Measurements from ENCODE around the gene VPS29. TPM values are rescaled to one million over a fixed set of nuclear protein-coding genes. Genes with fewer than 3 reads are reported as not detected.
"Not testable (repeated sequence)": the region's sequence is repeated elsewhere in the genome, so short reads cannot be mapped to it uniquely, and the experiment has no call there.

Gene VPS29
- total and polyA plus RNA-seq, 4 experiments from 2014 or later = 117 to 237 (median 143) TPM

GRCh38 chr12:110545812-110546211 lies 43.9 kb upstream of the VPS29 start:
- Mint-ChIP-seq H3K36me3 (peaks cover 31 to 59% of the 10 kb centered on the region in 2 donors), H3K27ac (peak overlapping the region in 3 of 7 donors; percentile 31 to 58 (median 46)), H3K4me1 (peaks cover 19 to 46% (median 25%) of the 10 kb centered on the region in 4 donors), H3K27me3 (no peaks in the 10 kb centered on the region), H3K9me3 (no peaks in the 10 kb centered on the region), H3K4me3 (no peak overlapping the region)
- Histone ChIP-seq H3K36me3 (ENCODE audit: insufficient read depth, low read length) (peaks cover 11% of the 10 kb centered on the region), H3K27me3 (ENCODE audit: insufficient read depth, low read length) (no peaks in the 10 kb centered on the region), H3K9me3 (ENCODE audit: control insufficient read depth in 1 of 2, low read length in 2 of 2) (no peaks in the 10 kb centered on the region), H3K4me3 (ENCODE audit: low read length in 2 of 2) (no peak overlapping the region), H3K4me1 (ENCODE audit: insufficient read depth, low read length) (peaks cover 5% of the 10 kb centered on the region), H3K27ac (ENCODE audit: low read depth, low read length) (no peak overlapping the region)
- POLR2A ChIA-PET (ENCODE audit: partially characterized antibody) = no interaction called here
- no peak for DNase-seq
- CTCF ChIA-PET (ENCODE audit: partially characterized antibody) = interaction anchor here (1.0 kb wide), 1 partner anchor 56 kb away, joined by 3 read pairs; no protein-coding TSS in a partner anchor
- intact Hi-C loops (cut with micrococcal nuclease) = no loop called here

GRCh38 chr12:110545259-110545658 lies 43.3 kb upstream of the VPS29 start:
- DNase-seq; H3K27ac ChIP-seq (ENCODE audit: low read depth, low read length); H3K27me3 Mint-ChIP-seq; H3K27ac Mint-ChIP-seq; H3K36me3 ChIP-seq (ENCODE audit: insufficient read depth, low read length); H3K9me3 ChIP-seq (ENCODE audit: control insufficient read depth in 1 of 2, low read length in 2 of 2); POLR2A ChIA-PET (ENCODE audit: partially characterized antibody); H3K4me3 ChIP-seq (ENCODE audit: low read length in 2 of 2); H3K4me3 Mint-ChIP-seq; H3K27me3 ChIP-seq (ENCODE audit: insufficient read depth, low read length); intact Hi-C loops (cut with micrococcal nuclease); H3K9me3 Mint-ChIP-seq; H3K4me1 ChIP-seq (ENCODE audit: insufficient read depth, low read length): not testable (repeated sequence)
- Mint-ChIP-seq H3K4me1 (peaks cover 19 to 44% (median 25%) of the 10 kb centered on the region in 4 donors), H3K36me3 (peaks cover 27 to 55% of the 10 kb centered on the region in 2 donors)
- CTCF ChIA-PET (ENCODE audit: partially characterized antibody) = interaction anchor here (1.0 to 2.2 kb wide), 3 partner anchors 55 to 95 kb away, joined by 3 to 8 read pairs (median 7); partner anchors contain the start of gene ARPC3

- no peaks in the 10 kb centered on the region for H3K27me3 ChIP-seq (ENCODE audit: insufficient read depth, low read length)
- peaks cover 15% of the 10 kb centered on the region for H3K36me3 ChIP-seq (ENCODE audit: insufficient read depth, low read length)
- no peaks in the 10 kb centered on the region for H3K9me3 ChIP-seq (ENCODE audit: control insufficient read depth in 1 of 2, low read length in 2 of 2)
- Mint-ChIP-seq H3K36me3 (peaks cover 28 to 60% of the 10 kb centered on the region in 2 donors), H3K4me1 (peaks cover 14 to 38% (median 20%) of the 10 kb centered on the region in 4 donors), H3K9me3 (no peaks in the 10 kb centered on the region), H3K27me3 (no peaks in the 10 kb centered on the region), H3K4me3 (no peak overlapping the region), H3K27ac (peak overlapping the region in 2 of 7 donors; percentile 30 to 48)
- H3K4me1 ChIP-seq (ENCODE audit: insufficient read depth, low read length) = peaks cover 5% of the 10 kb centered on the region
- intact Hi-C loops (cut with micrococcal nuclease) = no loop called here
- CTCF ChIA-PET (ENCODE audit: partially characterized antibody) = interaction anchor here (1.0 to 2.2 kb wide), 6 partner anchors 8 to 94 kb away, joined by 3 to 8 read pairs (median 6); partner anchors contain the start of gene ARPC3
- H3K27ac ChIP-seq (ENCODE audit: low read depth, low read length) = no peak overlapping the region
- POLR2A ChIA-PET (ENCODE audit: partially characterized antibody) = interaction anchor here (2.3 kb wide), 1 partner anchor 57 kb away, joined by 8 read pairs; no protein-coding TSS in a partner anchor
- DNase-seq = no peak
- H3K4me3 ChIP-seq (ENCODE audit: low read length in 2 of 2) = no peak overlapping the region
Measured at GRCh38 chr12:110543965-110544364, 42.1 kb upstream of the VPS29 start.

GRCh38 chr12:110543252-110543959 lies 41.5 kb upstream of the VPS29 start:
- no peaks in the 10 kb centered on the region for H3K9me3 ChIP-seq (ENCODE audit: control insufficient read depth in 1 of 2, low read length in 2 of 2)
- H3K36me3 ChIP-seq (ENCODE audit: insufficient read depth, low read length) = peaks cover 21% of the 10 kb centered on the region
- no peak overlapping the region for H3K4me3 ChIP-seq (ENCODE audit: low read length in 2 of 2)
- peaks cover 5% of the 10 kb centered on the region for H3K4me1 ChIP-seq (ENCODE audit: insufficient read depth, low read length)
- intact Hi-C loops (cut with micrococcal nuclease) = no loop called here
- Mint-ChIP-seq H3K4me1 (peaks cover 12 to 34% (median 19%) of the 10 kb centered on the region in 4 donors), H3K27me3 (no peaks in the 10 kb centered on the region), H3K27ac (peak overlapping the region; percentile 14 to 74 (median 70)), H3K4me3 (peak overlapping the region in 2 of 8 donors; percentile 11 to 18), H3K9me3 (no peaks in the 10 kb centered on the region), H3K36me3 (peaks cover 33 to 59% of the 10 kb centered on the region in 2 donors)
- no peaks in the 10 kb centered on the region for H3K27me3 ChIP-seq (ENCODE audit: insufficient read depth, low read length)
- H3K27ac ChIP-seq (ENCODE audit: low read depth, low read length) = no peak overlapping the region
- no peak for DNase-seq
- ChIA-PET POLR2A (ENCODE audit: partially characterized antibody) (interaction anchor here (2.3 kb wide), 1 partner anchor 58 kb away, joined by 8 read pairs; no protein-coding TSS in a partner anchor), CTCF (ENCODE audit: partially characterized antibody) (interaction anchor here (0.7 to 2.2 kb wide), 7 partner anchors 9 to 93 kb away, joined by 3 to 8 read pairs (median 5); partner anchors contain the start of gene ARPC3)

- CTCF ChIA-PET (ENCODE audit: partially characterized antibody) = interaction anchor here (0.9 to 4.2 kb wide), 5 partner anchors 9 to 61 kb away, joined by 3 to 30 read pairs (median 6); no protein-coding TSS in a partner anchor
- intact Hi-C loops (cut with micrococcal nuclease) = no loop called here
- H3K4me3 Mint-ChIP-seq = peak overlapping the region in 1 of 8 donors; percentile 26
- Histone ChIP-seq H3K9me3 (ENCODE audit: control insufficient read depth in 1 of 2, low read length in 2 of 2) (no peaks in the 10 kb centered on the region), H3K4me3 (ENCODE audit: low read length in 2 of 2) (no peak overlapping the region), H3K4me1 (ENCODE audit: insufficient read depth, low read length) (no peaks in the 10 kb centered on the region), H3K27ac (ENCODE audit: low read depth, low read length) (no peak overlapping the region), H3K36me3 (ENCODE audit: insufficient read depth, low read length) (peaks cover 48% of the 10 kb centered on the region), H3K27me3 (ENCODE audit: insufficient read depth, low read length) (no peaks in the 10 kb centered on the region)
- no peaks in the 10 kb centered on the region for H3K27me3 Mint-ChIP-seq
- POLR2A ChIA-PET (ENCODE audit: partially characterized antibody) = interaction anchor here (0.8 to 1.7 kb wide), 3 partner anchors 60 to 72 kb away, joined by 3 to 6 read pairs (median 3); partner anchors contain the start of genes FAM216A and GPN3
- H3K27ac Mint-ChIP-seq = no peak overlapping the region
- H3K36me3 Mint-ChIP-seq = peaks cover 43 to 70% of the 10 kb centered on the region in 2 donors
- peaks cover 4 to 12% (median 8%) of the 10 kb centered on the region in 4 donors for H3K4me1 Mint-ChIP-seq
- DNase-seq = no peak
- H3K9me3 Mint-ChIP-seq = no peaks in the 10 kb centered on the region
Measured at GRCh38 chr12:110540048-110540447, 38.1 kb upstream of the VPS29 start.

- Mint-ChIP-seq H3K27ac (peak overlapping the region in 5 of 7 donors; percentile 24 to 79 (median 26)), H3K9me3 (no peaks in the 10 kb centered on the region), H3K27me3 (no peaks in the 10 kb centered on the region), H3K36me3 (peaks cover 50 to 71% of the 10 kb centered on the region in 2 donors), H3K4me3 (peak overlapping the region in 1 of 8 donors; percentile 9), H3K4me1 (peaks cover 4 to 12% (median 8%) of the 10 kb centered on the region in 4 donors)
- ChIA-PET POLR2A (ENCODE audit: partially characterized antibody) (interaction anchor here (0.8 to 1.7 kb wide), 3 partner anchors 61 to 70 kb away, joined by 3 to 6 read pairs (median 3); partner anchors contain the start of genes FAM216A and GPN3), CTCF (ENCODE audit: partially characterized antibody) (interaction anchor here (0.9 to 4.2 kb wide), 7 partner anchors 10 to 70 kb away, joined by 3 to 30 read pairs (median 5); no protein-coding TSS in a partner anchor)
- Histone ChIP-seq H3K4me3 (ENCODE audit: low read length in 2 of 2) (no peak overlapping the region), H3K9me3 (ENCODE audit: control insufficient read depth in 1 of 2, low read length in 2 of 2) (no peaks in the 10 kb centered on the region), H3K27ac (ENCODE audit: low read depth, low read length) (no peak overlapping the region), H3K27me3 (ENCODE audit: insufficient read depth, low read length) (no peaks in the 10 kb centered on the region), H3K4me1 (ENCODE audit: insufficient read depth, low read length) (no peaks in the 10 kb centered on the region), H3K36me3 (ENCODE audit: insufficient read depth, low read length) (peaks cover 48% of the 10 kb centered on the region)
- intact Hi-C loops (cut with micrococcal nuclease) = no loop called here
- no peak for DNase-seq
Measured at GRCh38 chr12:110538869-110539622, 37.1 kb upstream of the VPS29 start.

Data from CD4-positive, alpha-beta memory T cell (primary cell).